Dermis microvascular lymphatic vessel endothelial cell (primary cell): ENCODE data around the gene NOP14. TPM values are rescaled to one million over a fixed set of nuclear protein-coding genes. Genes with fewer than 3 reads are reported as not detected.
"Not testable (repeated sequence)": the region's sequence is repeated elsewhere in the genome, so short reads cannot be mapped to it uniquely, and the experiment has no call there.

Source experiments
- DNase-seq, 2 donors: peaks; one replicate each; pipeline versions ENCODE4 v3.0.0 to v3.0.0-alpha.2; 2010; ENCODE audit warnings: low read depth in 2 of 2
- total RNA-seq: library from RNA; depleted of rRNA; stranded (reverse); fragments of >200 nt; gene quantifications from 2 replicates; pipeline ENCODE4 v1.2.1, GENCODE V29; 2014

Gene NOP14
- total RNA-seq, 1 donor from 2014 or later, result 17.6 TPM

GRCh38 chr4:2931512-2932301, 31.5 kb downstream of the NOP14 start:
- DNase-seq, result peak in 1 of 2 donors; percentile 52

- DNase-seq, result no peak
These were observed 32.3 kb downstream of the NOP14 start for GRCh38 chr4:2930758-2931511.

- no peak for DNase-seq
These were observed 33.0 kb downstream of the NOP14 start for GRCh38 chr4:2930135-2930757.

- no peak for DNase-seq
These were observed 33.7 kb downstream of the NOP14 start for GRCh38 chr4:2929469-2929868.

- no peak for DNase-seq
These were observed 34.7 kb downstream of the NOP14 start for GRCh38 chr4:2928242-2929176.

GRCh38 chr4:2927696-2928075, 35.5 kb downstream of the NOP14 start:
- DNase-seq, result no peak

- no peak for DNase-seq
These were observed 36.0 kb downstream of the NOP14 start for GRCh38 chr4:2927016-2927695.

GRCh38 chr4:2925931-2926860, 37.0 kb downstream of the NOP14 start:
- no peak for DNase-seq

- DNase-seq, result no peak
These were observed 37.7 kb downstream of the NOP14 start for GRCh38 chr4:2925496-2925895.

GRCh38 chr4:2924765-2925301, 38.4 kb downstream of the NOP14 start:
- DNase-seq, result no peak

GRCh38 chr4:2924286-2924685, 38.9 kb downstream of the NOP14 start:
- DNase-seq, result no peak

- DNase-seq, result no peak
These were observed 39.5 kb downstream of the NOP14 start for GRCh38 chr4:2923668-2924173.

GRCh38 chr4:2923141-2923551, 40.1 kb downstream of the NOP14 start:
- no peak for DNase-seq

GRCh38 chr4:2922453-2923101, 40.6 kb downstream of the NOP14 start:
- not testable (repeated sequence) for DNase-seq

GRCh38 chr4:2918714-2919113, 44.5 kb downstream of the NOP14 start:
- not testable (repeated sequence) for DNase-seq

- DNase-seq, result not testable (repeated sequence)
These were observed 44.9 kb downstream of the NOP14 start for GRCh38 chr4:2918300-2918699.

GRCh38 chr4:2916696-2917095, 46.5 kb downstream of the NOP14 start:
- not testable (repeated sequence) for DNase-seq

- no peak for DNase-seq
These were observed 47.4 kb downstream of the NOP14 start for GRCh38 chr4:2915789-2916188.
